T-helper 22 cell (primary cell): Measurements from ENCODE around the gene CITED4.

Experiments used
- DNase-seq: peaks from one replicate; pipeline ENCODE4 v3.0.0-alpha.2; 2020; ENCODE audit warnings: low read depth

Gene CITED4

DNA sequence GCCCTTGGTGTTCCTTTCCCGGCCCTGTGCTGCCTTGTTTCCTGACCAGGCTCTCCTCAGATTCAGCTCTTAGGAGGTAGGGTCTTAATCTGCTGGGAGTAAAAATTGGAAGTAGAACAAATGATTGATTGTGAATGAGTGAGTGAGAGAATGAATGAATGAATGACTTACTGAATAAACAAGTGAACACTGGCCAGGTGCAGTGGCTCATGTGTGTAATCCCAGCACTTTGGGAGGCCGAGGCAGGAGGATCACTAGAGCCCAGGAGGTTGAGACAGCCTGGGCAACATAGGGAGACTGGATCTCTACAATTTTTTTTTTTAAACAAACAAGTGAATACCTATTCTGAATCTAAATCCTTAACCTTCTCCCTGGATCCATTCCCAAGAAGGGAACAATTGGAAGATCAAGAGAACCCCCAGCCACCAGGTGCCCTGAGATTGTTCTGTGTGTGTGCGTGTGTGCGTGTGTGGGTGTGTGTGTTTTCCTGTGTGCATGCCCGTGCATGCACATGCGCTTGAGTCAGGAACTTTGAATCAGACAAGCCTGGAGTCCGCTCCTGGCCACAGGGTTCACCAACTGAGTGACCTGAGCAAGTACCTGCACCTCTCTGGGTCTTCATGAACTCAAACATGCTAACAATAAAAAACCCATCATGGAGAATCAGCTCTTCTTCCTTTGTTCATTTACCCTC, 24.3 kb upstream of the CITED4 start:
- DNase-seq: no peak

DNA sequence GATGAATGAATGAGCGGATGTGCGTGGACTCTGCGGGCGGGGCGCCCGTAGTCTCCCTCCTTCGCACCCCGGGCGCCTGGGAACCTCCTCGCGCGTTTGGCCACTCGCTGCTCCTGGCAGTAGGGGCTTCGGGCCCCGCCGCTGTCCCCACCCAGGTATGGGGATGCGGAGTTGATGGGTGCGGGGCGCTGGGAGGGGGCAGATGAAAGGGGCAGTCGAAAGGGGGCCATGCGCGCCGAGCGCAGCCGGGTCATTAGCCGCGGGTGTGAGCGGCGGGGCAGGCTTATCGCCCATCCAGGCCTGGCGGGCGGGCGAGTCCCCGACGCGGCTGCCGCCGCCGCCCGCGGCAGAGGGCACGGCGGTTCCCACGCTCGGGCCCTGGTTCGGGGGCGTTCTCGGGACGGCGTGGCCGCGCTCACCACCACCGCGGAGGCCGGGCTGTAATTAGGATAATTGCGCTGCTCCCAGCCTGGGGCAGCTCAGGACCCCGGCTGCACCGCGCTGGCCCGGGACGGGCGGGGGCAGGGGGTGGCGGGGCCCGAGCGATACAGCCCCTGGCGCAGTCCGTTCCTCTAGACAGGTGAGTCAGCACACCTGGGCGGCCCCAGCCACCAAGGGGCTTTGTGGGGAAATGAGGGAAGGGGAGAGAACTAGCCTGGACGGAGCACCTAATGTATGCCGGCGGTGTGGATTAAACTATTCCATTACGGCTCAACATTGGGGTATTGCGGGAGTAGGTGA, 22.1 kb upstream of the CITED4 start:
- no peak for DNase-seq

DNA sequence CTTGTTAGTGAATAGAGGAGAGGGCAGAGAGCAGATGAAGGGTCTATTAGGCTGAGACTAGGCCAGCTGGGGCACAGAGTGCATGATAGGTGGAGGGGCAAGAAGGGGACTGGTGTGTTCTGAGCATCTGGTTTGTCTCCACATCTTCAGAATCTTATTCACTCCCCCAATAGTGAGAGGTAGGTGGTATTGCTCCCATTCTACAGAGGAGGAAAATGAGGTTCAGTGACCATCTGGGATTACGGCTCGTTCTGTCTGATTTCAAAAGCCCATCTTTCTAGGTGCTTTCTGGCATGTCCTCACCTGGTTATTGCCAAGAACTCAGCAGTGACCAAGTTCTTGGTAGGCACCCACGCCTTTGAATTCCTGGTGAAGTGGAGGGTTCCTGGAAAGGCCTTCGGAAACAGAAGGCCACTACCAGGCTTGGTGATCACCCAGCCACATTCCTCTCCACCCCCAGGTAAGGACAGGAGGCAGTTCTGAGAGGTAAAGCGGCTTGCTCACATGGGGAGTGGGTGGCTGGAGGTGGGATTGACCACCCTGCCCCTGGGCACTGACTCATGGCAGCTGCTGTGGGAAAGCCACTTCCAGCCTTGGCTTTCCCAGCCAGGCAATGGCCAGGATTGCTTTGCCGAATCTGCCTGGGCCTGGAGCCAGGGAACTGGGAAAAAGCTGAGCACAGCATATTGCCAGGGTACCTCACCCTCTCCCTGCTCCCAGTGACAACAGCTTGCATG, 18.8 kb upstream of the CITED4 start:
- DNase-seq: no peak

DNA sequence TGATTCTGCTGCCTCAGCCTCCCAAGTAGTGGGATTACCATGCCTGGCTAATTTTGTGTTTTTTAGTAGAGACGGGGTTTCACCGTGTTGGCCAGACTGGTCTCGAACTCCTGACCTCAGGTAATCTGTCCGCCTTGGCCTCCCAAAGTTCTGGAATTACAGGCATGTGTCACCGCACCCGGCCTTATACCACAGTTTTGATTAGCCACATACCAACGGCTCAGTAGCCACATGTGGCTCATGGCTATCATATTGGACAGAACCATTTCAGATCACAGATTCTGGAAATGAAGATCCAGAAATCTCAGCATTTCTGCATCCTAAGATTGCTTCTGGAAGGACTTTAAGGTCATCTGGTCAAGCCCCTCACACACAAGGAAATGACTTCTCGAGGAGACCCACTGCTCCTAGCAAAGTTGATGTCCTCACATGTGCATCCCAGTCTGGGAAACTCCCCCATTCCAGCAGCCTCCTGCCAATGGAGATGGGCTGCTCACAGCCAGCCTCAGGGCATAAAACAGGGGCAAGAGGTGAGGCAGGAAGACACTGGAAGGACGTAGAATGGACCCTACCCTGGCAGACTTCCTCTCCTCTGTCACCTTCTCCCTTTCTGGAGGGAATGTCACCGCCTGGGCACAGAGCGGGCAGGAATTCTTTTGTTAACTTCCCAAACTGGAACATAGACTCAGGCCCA, 17.5 kb upstream of the CITED4 start:
- DNase-seq: no peak

DNA sequence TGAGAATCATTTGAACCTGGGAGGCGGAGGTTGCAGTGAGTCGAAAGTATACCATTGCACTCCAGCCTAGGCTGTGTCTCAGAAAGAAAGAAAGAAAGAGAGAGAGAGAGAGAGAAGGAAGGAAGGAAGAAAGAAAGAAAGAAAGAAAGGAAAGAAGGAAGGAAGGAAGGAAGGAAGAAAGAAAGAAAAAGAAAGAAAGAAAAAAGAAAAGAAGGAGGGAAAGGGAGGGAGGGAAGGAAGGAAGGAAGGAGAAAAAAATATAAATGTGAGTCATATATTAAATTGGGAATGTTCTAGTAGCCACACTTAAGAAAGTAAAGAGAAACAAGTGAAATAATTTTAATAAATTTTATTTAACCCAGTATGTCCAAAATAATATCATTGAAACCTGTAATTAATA, 16.7 kb upstream of the CITED4 start:
- DNase-seq: no peak

DNA sequence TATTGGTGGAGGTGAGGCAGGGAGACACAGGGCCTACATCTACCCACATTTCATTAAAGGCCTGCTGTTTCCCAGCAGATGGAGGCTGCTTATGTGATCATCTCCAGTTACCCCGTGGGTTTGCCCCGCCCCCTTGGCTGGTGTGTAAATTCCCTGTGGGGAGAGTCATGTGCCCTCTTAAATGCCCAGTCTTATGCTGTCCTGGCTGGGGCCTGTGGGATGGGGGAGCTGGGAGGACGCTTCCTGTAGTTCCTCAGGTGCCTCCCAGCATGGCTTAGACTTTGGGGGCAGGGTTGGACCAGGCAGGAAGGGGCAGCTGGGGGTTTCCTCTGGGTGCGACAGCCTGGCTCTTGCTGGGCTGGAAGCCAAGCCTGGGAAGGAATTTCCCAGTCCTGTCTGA, 15.5 kb upstream of the CITED4 start:
- no peak for DNase-seq

DNA sequence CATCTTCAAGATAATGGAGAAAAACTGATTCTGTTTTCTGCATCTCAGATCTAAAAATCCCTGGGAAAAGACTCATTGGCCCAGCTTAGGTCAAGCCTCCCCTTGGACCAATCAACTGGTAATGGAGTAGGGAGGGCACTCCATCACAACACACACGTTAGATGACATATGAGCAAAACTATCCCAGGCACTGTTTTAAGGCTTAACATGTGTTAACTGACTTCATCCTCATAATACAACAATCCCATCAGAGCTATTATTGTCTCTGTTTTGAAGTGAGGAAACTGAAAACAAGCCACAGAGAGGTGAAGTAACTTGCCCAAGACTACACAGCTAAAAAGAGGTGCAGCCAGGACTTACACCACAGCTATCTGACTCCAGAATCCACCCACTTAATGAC, 14.7 kb upstream of the CITED4 start:
- DNase-seq: no peak

DNA sequence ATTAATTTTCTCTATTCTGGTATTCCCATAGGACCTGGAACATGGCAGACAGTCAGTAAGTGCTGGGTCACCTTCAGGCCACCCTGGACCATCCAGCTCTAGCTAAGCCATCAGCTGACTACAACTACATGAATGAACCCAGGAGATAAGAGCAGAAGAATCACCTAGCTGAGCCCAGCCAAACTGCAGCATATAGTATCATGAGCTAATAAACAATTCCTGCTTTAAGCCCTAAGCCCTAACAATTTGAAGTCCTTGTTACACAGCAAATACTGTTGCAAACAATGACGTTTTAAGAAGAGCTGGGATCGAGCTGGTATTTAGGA, 14.2 kb upstream of the CITED4 start:
- no peak for DNase-seq

DNA sequence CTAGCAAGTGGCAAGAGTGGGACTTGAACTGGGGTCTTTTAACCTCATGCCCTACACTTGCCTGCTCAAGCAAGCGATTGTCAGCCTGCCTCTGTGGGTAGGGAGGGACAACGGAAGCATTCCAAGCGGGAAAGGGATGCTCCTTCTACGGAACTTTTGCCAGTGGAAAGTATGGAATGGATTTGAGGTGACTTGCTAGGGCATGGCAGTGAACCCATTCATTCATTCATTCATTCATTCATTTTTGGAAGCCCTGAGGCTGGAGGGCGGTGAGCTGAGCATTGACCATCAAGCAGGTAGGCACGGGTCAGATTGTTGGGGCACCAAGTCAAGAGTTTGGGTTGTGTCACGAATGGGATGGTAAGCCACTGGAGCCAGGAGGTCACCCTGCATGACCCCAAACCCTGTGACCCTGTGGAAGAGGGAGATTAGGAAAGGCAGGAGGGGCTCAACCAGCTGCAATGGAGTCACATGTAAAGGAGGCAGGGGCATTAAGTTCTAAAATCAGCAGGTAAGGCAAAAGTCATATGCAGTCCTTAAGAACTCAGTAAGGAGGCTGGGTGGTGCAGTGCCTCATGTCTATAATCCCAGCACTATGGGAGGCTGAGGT, 11.8 kb upstream of the CITED4 start:
- no peak for DNase-seq

DNA sequence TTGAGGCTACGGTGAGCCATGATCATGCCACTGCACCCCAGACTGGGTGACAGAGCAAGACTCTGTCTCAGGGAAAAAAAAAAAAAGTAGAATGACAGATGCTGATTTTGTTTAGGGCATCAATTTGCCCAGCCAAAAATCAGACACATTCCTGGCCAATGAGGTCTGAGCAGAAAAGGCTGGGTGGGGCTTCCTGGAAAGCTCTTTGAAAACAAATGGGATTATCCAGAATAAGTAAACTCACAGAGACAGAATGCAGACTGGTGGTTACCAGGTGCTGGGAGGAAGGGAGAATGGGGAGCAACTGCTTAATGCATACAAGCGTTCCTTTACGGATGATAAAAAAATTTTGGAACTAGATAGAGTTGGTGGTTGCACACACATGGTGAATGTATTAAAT, 10.1 kb upstream of the CITED4 start:
- DNase-seq: no peak

DNA sequence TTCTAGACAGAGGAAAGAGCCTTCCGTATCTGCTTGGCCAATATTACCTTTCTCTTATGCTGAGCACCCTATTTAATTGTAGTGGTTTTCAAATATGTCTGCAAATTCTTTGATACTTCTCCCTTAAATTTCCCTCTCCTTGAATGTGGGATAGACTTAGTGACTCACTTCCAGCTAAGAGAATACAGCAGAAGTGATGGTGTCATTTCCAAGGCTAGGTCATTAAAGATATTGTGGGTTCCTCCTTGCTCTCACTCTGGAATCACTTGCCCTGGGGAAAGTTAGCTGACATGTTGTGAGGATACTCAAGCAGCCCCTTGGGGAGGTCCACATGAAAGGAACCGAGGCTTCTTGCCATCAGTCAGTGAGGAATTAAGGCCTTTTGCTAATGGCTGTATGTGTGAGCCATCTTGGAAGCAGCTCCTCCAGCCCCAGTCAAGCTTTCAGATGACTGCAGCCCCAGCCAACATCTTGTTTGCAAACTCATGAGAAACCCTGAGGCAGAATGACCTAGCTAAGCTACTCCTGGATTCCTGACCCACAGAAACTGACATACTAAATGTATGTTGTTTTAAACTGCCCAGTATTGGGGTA, 8.1 kb upstream of the CITED4 start:
- DNase-seq: no peak

DNA sequence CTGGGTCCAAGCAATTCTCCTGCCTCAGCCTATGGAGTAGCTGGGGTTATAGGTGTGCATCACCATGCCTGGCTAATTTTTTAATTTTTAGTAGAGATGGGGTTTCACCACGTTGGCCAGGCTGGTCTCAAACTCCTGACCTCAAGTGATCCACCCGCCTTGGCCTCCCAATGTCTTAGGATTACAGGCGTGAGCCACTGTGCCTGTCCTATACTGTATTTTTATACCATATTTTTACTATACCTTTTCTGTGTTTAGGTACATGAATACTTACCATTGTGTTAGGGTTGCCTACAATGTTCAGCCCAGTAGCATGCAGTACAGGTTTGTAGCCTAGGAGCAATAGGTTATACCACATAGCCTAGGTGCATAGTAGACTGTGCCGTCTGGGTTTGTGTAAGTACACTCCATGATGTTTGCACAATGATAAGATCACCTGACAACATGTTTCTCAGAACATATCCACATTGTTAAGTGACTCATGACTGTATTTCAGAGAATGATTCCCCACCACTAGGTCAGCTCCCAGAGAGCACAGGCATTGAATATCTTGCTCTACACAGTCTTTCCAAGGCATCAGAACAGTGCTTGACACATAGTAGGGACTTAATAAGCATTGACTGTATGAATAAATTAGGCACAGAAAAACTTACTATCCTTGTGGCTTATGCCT, 6.0 kb upstream of the CITED4 start:
- no peak for DNase-seq

DNA sequence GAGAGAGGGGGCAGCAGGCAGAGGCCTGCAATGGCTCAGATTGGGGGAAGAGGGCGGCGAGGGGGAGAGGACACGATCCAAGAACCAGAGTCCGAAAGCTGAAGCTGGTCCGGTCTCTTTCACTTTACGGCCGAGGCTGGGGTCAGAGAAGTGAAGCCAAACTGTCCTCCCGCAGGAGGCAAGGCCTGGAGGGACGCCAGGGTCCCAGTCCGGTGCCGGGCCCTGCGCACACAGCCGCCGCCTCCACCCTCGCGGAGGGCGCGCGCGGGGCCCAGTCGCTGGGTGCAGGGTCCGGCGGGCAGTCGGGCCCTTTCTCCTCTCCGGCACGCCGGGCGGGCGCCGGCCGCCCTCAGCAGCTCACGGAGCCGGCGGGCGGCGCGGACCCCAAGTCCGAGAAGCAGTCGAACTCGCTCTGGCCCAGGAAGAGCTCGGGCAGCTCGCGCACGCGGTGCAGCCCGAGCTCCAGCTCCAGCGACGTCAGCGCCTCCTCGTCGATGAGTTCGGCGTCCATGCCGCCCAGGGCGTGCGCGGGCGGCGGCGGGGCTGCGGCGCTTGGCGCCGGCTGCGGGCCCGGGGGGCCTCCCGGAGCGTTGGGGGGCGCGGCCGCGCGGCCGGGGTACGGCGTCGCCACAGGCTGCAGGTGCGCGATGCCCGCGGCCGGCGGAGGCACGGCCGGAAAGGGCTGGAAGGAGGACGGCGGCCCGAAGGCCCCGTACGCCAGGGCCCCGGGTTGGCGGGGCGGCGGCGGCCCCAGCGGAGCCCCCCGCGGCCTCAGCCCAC, 749 bp downstream of the CITED4 start:
- no peak for DNase-seq

DNA sequence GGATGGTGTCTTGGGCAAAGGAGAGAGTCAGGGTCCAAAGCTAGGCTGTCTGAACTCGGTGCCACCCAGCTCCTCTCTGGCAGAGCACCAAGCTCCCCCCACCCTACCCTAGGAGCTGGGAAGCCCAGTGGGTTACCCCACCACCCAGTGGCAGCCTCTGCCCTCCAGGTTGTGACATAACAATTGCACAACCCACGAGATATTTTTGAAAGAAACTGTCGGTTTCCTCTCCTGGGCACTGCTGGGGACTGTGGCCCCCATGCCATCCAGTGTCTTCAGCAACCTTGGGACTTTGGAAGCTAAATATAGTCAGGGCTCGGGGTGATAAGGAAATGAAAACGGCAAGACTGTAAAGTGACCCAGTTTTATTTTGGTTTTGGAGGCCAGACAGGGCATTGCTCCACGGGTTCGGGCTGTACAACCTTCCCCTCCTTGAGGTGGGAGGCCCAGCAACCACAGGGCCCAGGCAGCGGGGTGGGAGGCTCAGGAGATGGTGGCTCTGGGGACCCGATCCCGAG, 1.4 kb downstream of the CITED4 start:
- no peak for DNase-seq

DNA sequence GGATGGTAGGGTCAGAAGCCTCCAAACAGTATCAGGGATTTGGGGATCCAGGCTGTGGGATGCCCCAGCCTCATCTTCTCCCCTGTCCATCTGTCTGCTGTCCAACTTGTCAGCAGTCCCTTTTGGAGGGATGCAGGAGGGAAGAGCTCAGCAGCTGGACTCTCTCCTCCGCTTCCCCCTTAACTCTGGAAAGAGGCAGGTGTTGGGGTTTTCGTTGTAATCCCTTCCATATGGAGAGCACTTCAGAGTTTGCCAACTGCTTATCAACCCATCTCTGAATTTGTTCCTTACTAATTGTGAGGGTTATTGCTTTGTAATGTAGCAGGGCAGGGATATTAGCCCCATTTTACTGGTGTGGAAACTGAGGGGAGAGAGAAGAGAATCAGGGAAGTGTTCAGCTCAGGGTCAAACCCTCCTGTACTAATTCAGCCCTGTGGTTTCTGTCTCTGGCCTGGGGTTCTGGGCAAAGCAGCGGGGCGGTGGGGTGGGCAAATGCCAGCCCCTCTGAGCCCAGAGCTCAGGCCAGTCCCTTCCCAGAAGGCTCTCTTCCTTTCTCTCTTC, 3.2 kb downstream of the CITED4 start:
- no peak for DNase-seq

DNA sequence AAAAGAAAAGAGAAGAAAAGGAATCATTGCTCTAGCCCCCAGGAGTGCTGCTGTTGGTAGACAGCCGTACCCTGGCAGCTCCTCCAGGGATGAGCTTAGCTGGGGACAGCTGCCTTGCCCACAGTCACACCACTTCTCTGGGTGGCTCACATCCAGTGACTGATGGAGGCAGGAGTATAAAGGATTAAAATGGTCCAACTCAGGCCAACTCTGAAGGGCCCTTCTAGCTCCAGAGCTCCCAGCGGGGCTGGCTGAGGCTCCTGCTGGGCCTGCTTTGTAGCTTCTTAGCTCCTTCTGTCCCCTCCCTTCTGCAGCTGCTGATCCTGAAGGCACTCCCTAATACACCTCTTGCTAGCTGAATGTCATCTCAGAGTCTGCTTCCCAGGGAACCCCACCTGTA, 4.4 kb downstream of the CITED4 start:
- DNase-seq: no peak

DNA sequence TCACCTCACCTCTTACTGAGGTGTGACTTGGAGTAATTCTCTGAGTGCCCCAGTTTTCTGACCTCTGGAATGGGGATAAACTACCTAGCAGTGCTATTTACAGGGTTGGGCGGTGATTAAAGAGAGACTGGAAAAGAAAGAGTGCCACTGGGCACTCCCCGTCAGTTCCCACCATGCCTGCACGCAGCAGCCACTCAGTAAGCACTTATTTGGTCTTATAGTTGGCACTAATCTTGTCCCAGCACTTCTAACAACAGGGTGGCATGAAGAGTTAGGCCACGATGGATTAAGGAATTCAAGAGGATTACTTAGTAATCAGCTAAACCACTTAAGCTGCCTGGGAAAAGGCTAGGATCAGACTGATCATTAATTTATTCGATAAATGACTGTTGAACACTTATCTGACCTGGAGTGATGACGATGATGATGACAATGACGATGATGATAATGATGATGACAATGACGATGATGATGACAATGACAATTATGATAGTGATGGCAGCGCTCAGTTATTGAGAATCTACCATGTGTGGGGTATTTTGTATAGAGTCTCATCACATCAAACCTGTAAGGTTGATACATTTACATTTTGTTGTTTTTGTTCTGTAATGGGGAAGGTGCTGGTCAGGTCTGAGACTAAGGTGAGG, 5.4 kb downstream of the CITED4 start:
- DNase-seq: no peak

DNA sequence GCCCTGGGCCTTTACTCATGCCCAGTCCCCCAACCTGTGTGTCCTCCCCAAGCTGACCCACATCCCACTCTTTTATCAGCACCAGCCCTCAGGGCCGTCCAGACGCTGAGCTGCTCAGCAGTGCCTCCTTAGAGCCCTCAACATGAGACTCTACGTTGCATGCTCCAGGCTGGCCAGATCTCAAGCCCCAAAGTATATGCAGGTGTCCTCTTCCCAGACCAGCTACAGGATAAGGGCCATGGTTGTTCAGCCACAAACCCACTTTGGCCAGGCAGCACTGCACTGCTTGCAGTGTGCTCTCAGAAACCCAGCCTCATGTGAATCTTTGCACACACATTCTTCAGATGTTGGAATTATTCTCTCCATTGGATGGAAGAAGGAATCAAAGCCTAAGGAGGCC, 6.0 kb downstream of the CITED4 start:
- DNase-seq: no peak

DNA sequence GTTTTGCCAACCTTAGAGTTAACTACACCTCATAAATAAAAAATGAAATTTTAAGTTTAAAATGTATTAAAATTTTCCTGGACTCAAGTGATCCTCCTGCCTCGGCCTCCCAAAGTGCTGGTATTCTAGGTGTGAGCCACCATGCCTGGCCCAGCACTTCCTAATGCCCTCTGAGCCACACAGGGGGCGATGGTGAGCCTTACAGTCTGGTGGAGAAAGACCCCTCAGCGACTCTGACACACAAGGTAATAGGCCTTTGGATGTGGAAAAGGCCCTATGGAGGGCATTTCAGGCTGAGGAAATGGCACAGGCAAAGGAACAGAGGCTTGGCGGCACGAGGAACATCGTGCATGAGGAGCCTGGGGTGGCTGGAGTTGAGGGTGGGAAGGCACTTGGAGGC, 6.7 kb downstream of the CITED4 start:
- no peak for DNase-seq

DNA sequence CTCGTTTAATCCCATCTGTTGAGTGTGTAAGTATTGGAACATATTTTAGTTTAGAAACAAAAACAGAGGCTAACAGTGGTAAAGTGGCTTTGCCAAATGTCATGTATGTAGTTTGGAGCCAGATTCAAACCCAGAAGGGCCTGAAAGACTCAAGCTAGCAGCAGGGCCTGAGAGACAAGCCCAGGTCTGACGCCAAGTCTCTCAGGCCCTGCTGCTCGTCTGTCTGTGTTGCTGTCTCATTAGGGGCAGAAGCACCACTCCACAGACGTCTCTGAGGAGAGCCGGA, 8.3 kb downstream of the CITED4 start:
- no peak for DNase-seq
